ENCODE measurements around the gene TFB2M.
"Not testable (repeated sequence)": the region's sequence is repeated elsewhere in the genome, so short reads cannot be mapped to it uniquely, and the experiment has no call there.

GRCh38 chr1:246605231-246605630 is 39.2 kb upstream of the TFB2M start:
- not testable (repeated sequence) for TF ChIP-seq CTCF, POLR2A (IDR thresholded peaks at IDR 0.05)

Measured in lower leg skin (tissue), 3 donors.